H1 (cell line): ENCODE measurements around the gene MRE11. TPM values are rescaled to one million over a fixed set of nuclear protein-coding genes. Genes with fewer than 3 reads are reported as not detected.
A peak's percentile ranks its signal among the peaks of the same experiment; 100 is the strongest.

ENCODE experiments used
- CTCF ChIA-PET: fragments of 300-600 bp; sonication (Branson Sonifier 250); formaldehyde crosslinking; loops from one replicate; lab custom pipeline; 2021; ENCODE audit not compliant: partially characterized antibody; lab: Charles Lee
- POLR2A ChIA-PET: fragments of 300-600 bp; sonication (Branson Sonifier 250); formaldehyde crosslinking; loops from one replicate; lab custom pipeline; 2021; ENCODE audit warnings: inconsistent platforms; ENCODE audit not compliant: partially characterized antibody; lab: Charles Lee
- DNase-seq, 2 experiments: peaks; one replicate each; pipeline versions ENCODE4 v3.0.0 to v3.0.0-alpha.2; 2010 to 2022; ENCODE audit warnings: low spot score in 2 of 2, low read depth in 1 of 2, mixed read lengths in 1 of 2
- FAIRE-seq: peaks from 2 replicates; lab custom pipeline; 2011; peaks lifted over from hg19 to GRCh38; lab: Jason Lieb, UNC
- H2AFZ ChIP-seq: 2 replicates; pipeline ENCODE4 v1.8.1; 2012; ENCODE audit warnings: low read length, inconsistent platforms
- H2AK5ac ChIP-seq: 2 replicates; pipeline ENCODE4 v1.6.1; 2013; ENCODE audit warnings: low read depth, low read length
- H2BK120ac ChIP-seq: replicated peaks from 2 replicates; pipeline ENCODE3; 2013; ENCODE audit warnings: low read depth, low read length, inconsistent platforms
- H2BK12ac ChIP-seq: 2 replicates; pipeline ENCODE4 v1.6.1; 2013; ENCODE audit warnings: low read depth, low read length
- H2BK15ac ChIP-seq: 2 replicates; pipeline ENCODE4 v1.6.1; 2013; ENCODE audit warnings: low read length
- H2BK20ac ChIP-seq: 2 replicates; pipeline ENCODE4 v1.6.1; 2013; ENCODE audit warnings: low read length
- H2BK5ac ChIP-seq: 2 replicates; pipeline ENCODE4 v1.6.1; 2013; ENCODE audit warnings: low read depth, low read length
- H3K14ac ChIP-seq: 2 replicates; pipeline ENCODE4 v1.6.1; 2013; ENCODE audit warnings: inconsistent platforms; ENCODE audit not compliant: insufficient read length
- H3K18ac ChIP-seq: 2 replicates; pipeline ENCODE4 v1.6.1; 2013; ENCODE audit warnings: low read length; ENCODE audit errors: extremely low read depth
- H3K23ac ChIP-seq: 2 replicates; pipeline ENCODE4 v1.6.1; 2013; ENCODE audit warnings: inconsistent platforms; ENCODE audit not compliant: insufficient read length
- H3K23me2 ChIP-seq: 2 replicates; pipeline ENCODE4 v1.6.1; 2013; ENCODE audit warnings: low read depth, low read length
- H3K27ac ChIP-seq: 2 replicates; pipeline ENCODE4 v1.6.1; 2011; ENCODE audit warnings: low read depth, low read length, inconsistent platforms
- H3K27me3 ChIP-seq, 4 experiments: replicated peaks in 1 of 4; 1 replicate in 1 of 4; 2 replicates in 3 of 4; pipeline versions ENCODE4 v1.6.1 to v1.8.1; 2011 to 2013; ENCODE audit warnings: low read length in 3 of 4, mild to moderate bottlenecking in 3 of 4, inconsistent platforms in 2 of 4, mixed read lengths in 2 of 4, moderate library complexity in 1 of 4; ENCODE audit not compliant: control insufficient read depth in 3 of 4, insufficient read depth in 3 of 4; ENCODE audit errors: extremely low read depth in 1 of 4
- H3K36me3 ChIP-seq, 4 experiments: 2 replicates each; pipeline versions ENCODE4 v1.6.1 to v1.8.1; 2011 to 2013; ENCODE audit warnings: mild to moderate bottlenecking in 4 of 4, low read length in 3 of 4, moderate library complexity in 2 of 4, control low read depth in 1 of 4, inconsistent platforms in 1 of 4; ENCODE audit not compliant: insufficient read depth in 4 of 4, control insufficient read depth in 2 of 4
- H3K4ac ChIP-seq: replicated peaks from 2 replicates; pipeline ENCODE3; 2013; ENCODE audit warnings: low read length, low read depth, mixed read lengths, inconsistent platforms; ENCODE audit not compliant: insufficient read length
- H3K4me1 ChIP-seq, 4 experiments: replicated peaks in 1 of 4; 1 replicate in 1 of 4; 2 replicates in 3 of 4; pipeline versions ENCODE4 v1.6.1 to v1.8.1; 2011 to 2013; ENCODE audit warnings: low read length in 3 of 4, inconsistent platforms in 2 of 4, mixed read lengths in 1 of 4; ENCODE audit not compliant: insufficient read depth in 4 of 4, control insufficient read depth in 3 of 4
- H3K4me2 ChIP-seq, 2 experiments: 2 replicates each; pipeline versions ENCODE4 v1.6.1 to v1.8.1; 2011 to 2013; ENCODE audit warnings: low read depth in 2 of 2, low read length in 2 of 2, control low read depth in 1 of 2, inconsistent platforms in 1 of 2, mild to moderate bottlenecking in 1 of 2; ENCODE audit not compliant: insufficient read depth in 1 of 2
- H3K4me3 ChIP-seq, 4 experiments: fragments of 200-600, 300-600 bp in 1 of 4; sonication (generic), shearing (Covaris generic), sonication (Bioruptor Twin) in 1 of 4; 2 replicates each; pipeline versions ENCODE4 v1.5.1 to v1.8.1; 2011 to 2016; ENCODE audit warnings: low read length in 4 of 4, low read depth in 3 of 4, control low read depth in 2 of 4, inconsistent platforms in 2 of 4, mild to moderate bottlenecking in 2 of 4, mixed read lengths in 1 of 4, moderate library complexity in 1 of 4; ENCODE audit not compliant: insufficient read depth in 2 of 4; ENCODE audit errors: extremely low read depth in 1 of 4
- H3K56ac ChIP-seq: replicated peaks from 2 replicates; pipeline ENCODE3; 2013; ENCODE audit warnings: low read depth, mild to moderate bottlenecking, mixed read lengths, low read length, inconsistent platforms; ENCODE audit not compliant: insufficient read length
- H3K79me1 ChIP-seq: 2 replicates; pipeline ENCODE4 v1.6.1; 2013; ENCODE audit warnings: low read depth, low read length, control low read depth
- H3K79me2 ChIP-seq, 2 experiments: 2 replicates each; pipeline versions ENCODE4 v1.6.1 to v1.8.1; 2012 to 2013; ENCODE audit warnings: low read length in 2 of 2, mild to moderate bottlenecking in 2 of 2, inconsistent platforms in 1 of 2; ENCODE audit not compliant: insufficient read depth in 2 of 2, control insufficient read depth in 1 of 2
- H3K9ac ChIP-seq, 4 experiments: replicated peaks in 1 of 4; 1 replicate in 1 of 4; 2 replicates in 3 of 4; pipeline versions ENCODE4 v1.6.1 to v1.8.1; 2011 to 2013; ENCODE audit warnings: low read depth in 3 of 4, low read length in 3 of 4, control low read depth in 2 of 4, mild to moderate bottlenecking in 2 of 4, moderate library complexity in 2 of 4, inconsistent platforms in 1 of 4; ENCODE audit errors: extremely low read depth in 1 of 4
- H3K9me3 ChIP-seq, 2 experiments: 2 replicates each; pipeline versions ENCODE4 v1.6.1 to v1.8.1; 2012 to 2013; ENCODE audit warnings: mild to moderate bottlenecking in 2 of 2, moderate library complexity in 2 of 2, control low read depth in 1 of 2, inconsistent platforms in 1 of 2, low read depth in 1 of 2, low read length in 1 of 2, mixed read lengths in 1 of 2; ENCODE audit not compliant: insufficient read depth in 2 of 2
- H4K20me1 ChIP-seq, 2 experiments: replicated peaks in 1 of 2; 2 replicates each; pipeline versions ENCODE3 to v1.8.1; 2011 to 2013; ENCODE audit warnings: inconsistent platforms in 2 of 2, low read length in 2 of 2, mild to moderate bottlenecking in 1 of 2; ENCODE audit not compliant: insufficient read depth in 2 of 2, control insufficient read depth in 1 of 2
- H4K5ac ChIP-seq: 2 replicates; pipeline ENCODE4 v1.6.1; 2013; ENCODE audit warnings: low read length, low read depth, mixed read lengths, inconsistent platforms; ENCODE audit not compliant: insufficient read length
- H4K8ac ChIP-seq: 2 replicates; pipeline ENCODE4 v1.8.0; 2013; ENCODE audit warnings: mild to moderate bottlenecking, moderate library complexity, low read length, inconsistent platforms; ENCODE audit not compliant: insufficient read depth; ENCODE audit errors: extremely low read depth
- H4K91ac ChIP-seq: replicated peaks from 2 replicates; pipeline ENCODE3; 2013; ENCODE audit warnings: low read length, mixed read lengths, inconsistent platforms; ENCODE audit not compliant: insufficient read length
- CTBP2 ChIP-seq: IDR thresholded peaks from 2 replicates; pipeline ENCODE4 v1.7.0; 2011; ENCODE audit warnings: borderline replicate concordance, mild to moderate bottlenecking, moderate library complexity, mixed read lengths, low read length; ENCODE audit not compliant: insufficient read depth, insufficient read length
- GTF2F1 ChIP-seq: IDR thresholded peaks from 2 replicates; pipeline ENCODE4 v1.6.1; 2012; ENCODE audit warnings: low read depth, low read length, improper control_type of control experiment, borderline replicate concordance
- HDAC2 ChIP-seq, 2 experiments: fragments of 300-600 bp in 1 of 2; sonication (generic) in 1 of 2; IDR thresholded peaks; 2 replicates each; pipeline ENCODE4 v1.6.1; 2011 to 2012; ENCODE audit warnings: low read depth in 2 of 2, low read length in 2 of 2, mild to moderate bottlenecking in 2 of 2, moderate library complexity in 2 of 2, borderline replicate concordance in 1 of 2, inconsistent platforms in 1 of 2
- HDAC6 ChIP-seq: IDR thresholded peaks from one replicate; pipeline ENCODE4 v1.7.1; 2012; ENCODE audit warnings: low read depth, mild to moderate bottlenecking, inconsistent platforms, low read length, moderate library complexity
- JUN ChIP-seq: IDR thresholded peaks from 2 replicates; pipeline ENCODE4 v1.6.1; 2011; ENCODE audit warnings: low read depth, mild to moderate bottlenecking, improper control_type of control experiment, low read length
- POLR2AphosphoS5 ChIP-seq: IDR thresholded peaks from 2 replicates; pipeline ENCODE4 v1.6.1; 2011; ENCODE audit warnings: low read depth, low read length
- SAP30 ChIP-seq: fragments of 300-600 bp; sonication (generic); IDR thresholded peaks from 2 replicates; pipeline ENCODE4 v1.7.1; 2012; ENCODE audit warnings: low read length, moderate library complexity, mild to moderate bottlenecking, inconsistent platforms; ENCODE audit not compliant: insufficient read depth, insufficient replicate concordance
- TCF12 ChIP-seq: IDR thresholded peaks from 2 replicates; pipeline ENCODE4 v1.6.1; 2011; ENCODE audit warnings: low read depth, mild to moderate bottlenecking, low read length
- TEAD4 ChIP-seq: IDR thresholded peaks from 2 replicates; pipeline ENCODE4 v1.6.1; 2012; ENCODE audit warnings: low read depth, low read length, inconsistent platforms, mixed read lengths
- USF2 ChIP-seq: IDR thresholded peaks from 2 replicates; pipeline ENCODE4 v1.6.1; 2011; ENCODE audit warnings: low read length, improper control_type of control experiment
- WGBS, 2 experiments: shearing (Covaris generic) in 1 of 2; methylation state at CpG; one replicate each; pipeline versions ENCODE4 v1.1.6 to v1.1.7; 2013 to 2015; ENCODE audit warnings: low lambda C conversion rate in 2 of 2, mixed read lengths in 2 of 2, inconsistent platforms in 1 of 2, low coverage in 1 of 2, missing lambda C conversion rate in 1 of 2; ENCODE audit not compliant: insufficient replicate concordance in 2 of 2, insufficient coverage in 1 of 2, insufficient read length in 1 of 2; ENCODE audit errors: extremely low coverage in 1 of 2, missing lambda C conversion rate in 1 of 2; 5-methylcytosine and 5-hydroxymethylcytosine counted together
- polyA plus RNA-seq, 7 experiments: library from polyadenylated mRNA; depleted of rRNA in 3 of 7; stranded (reverse) in 5 of 7; unstranded in 2 of 7; fragments of >200 nt in 5 of 7; fragments of 200-250 nt in 2 of 7; gene quantifications; 1 replicate in 5 of 7; 2 replicates in 1 of 7; 4 replicates in 1 of 7; pipeline versions ENCODE4 v1.2.1 to v1.2.3, GENCODE V29; 2011 to 2013; ENCODE audit warnings: missing spikeins in 2 of 7, mixed read lengths in 2 of 7
- total RNA-seq: library from RNA; stranded (reverse); fragmentation: NEBNext Ultra II Directional; extraction: Animal tissue kit (Norgen Biotek cat#: 25700); gene quantifications from 2 replicates; pipeline ENCODE4 v1.2.1, GENCODE V29; 2021

Gene MRE11
- total and polyA plus RNA-seq, 2 of the 8 experiments (the other 6 are each of a cell fraction or from before 2014, with no cell fraction given): 7.2 to 43.4 TPM

- no peak overlapping the region for H2BK15ac ChIP-seq
- H3K18ac ChIP-seq: no peak overlapping the region
- CTCF ChIA-PET: interaction anchor here (1.3 to 2.9 kb wide), 4 partner anchors 15 to 507 kb away, joined by 4 to 10 read pairs (median 6); no protein-coding TSS in a partner anchor
- H2BK20ac ChIP-seq: no peak overlapping the region
- no peaks in the 10 kb centered on the region for H3K79me2 ChIP-seq
- H4K20me1 ChIP-seq: no peaks in the 10 kb centered on the region
- H3K4ac ChIP-seq: no peak overlapping the region
- H2BK120ac ChIP-seq: no peak overlapping the region
- no peak overlapping the region; a peak in 1 of 8 replicates for H3K4me3 ChIP-seq
- POLR2A ChIA-PET: interaction anchor here (1.2 kb wide), 1 partner anchor 90 kb away, joined by 3 read pairs; no protein-coding TSS in a partner anchor
- H3K27me3 ChIP-seq: peaks cover 9 to 32% (median 29%) of the 10 kb centered on the region in 4 experiments
- H4K91ac ChIP-seq: no peak overlapping the region
- H2AK5ac ChIP-seq: no peak overlapping the region
- TF ChIP-seq JUN: no peak
- no peak for TF ChIP-seq TCF12
- TF ChIP-seq GTF2F1: no peak
- no peak for TF ChIP-seq CTBP2
- TF ChIP-seq POLR2AphosphoS5: no peak
- TF ChIP-seq USF2: no peak
- TF ChIP-seq TEAD4: no peak
- TF ChIP-seq HDAC6: no peak
- TF ChIP-seq SAP30: no peak
- TF ChIP-seq HDAC2 (IDR thresholded peaks at IDR 0.05; ENCODE audit: borderline replicate concordance in 1 of 2, low read depth in 2 of 2, low read length in 2 of 2): no peak
- TF ChIP-seq, all 59 proteins: peak for 0
- H3K14ac ChIP-seq: no peak overlapping the region
- no peak overlapping the region for H2BK12ac ChIP-seq
- H3K56ac ChIP-seq: no peak overlapping the region
- H3K27ac ChIP-seq: no peak overlapping the region
- WGBS, 2 experiments: 87% methylated on average over 1 of the region's 1 CpG; no CpG with 5 or more reads in 1 of the 2 experiments
- no peak overlapping the region for H4K8ac ChIP-seq
- H3K23ac ChIP-seq: no peak overlapping the region
- no peaks in the 10 kb centered on the region for H3K9me3 ChIP-seq
- peaks cover 13% of the 10 kb centered on the region; the same call in 1 of the 2 replicates for H3K23me2 ChIP-seq
- H2AFZ ChIP-seq: no peak overlapping the region
- no peaks in the 10 kb centered on the region for H3K79me1 ChIP-seq
- FAIRE-seq: no peak
- H3K4me1 ChIP-seq: peaks cover 0 to 2% (median 0%) of the 10 kb centered on the region in 4 experiments; a peak in 2 of 7 replicates
- peak overlapping the region in 1 of 2 experiments; percentile 91; a peak in 1 of 4 replicates for H3K4me2 ChIP-seq
- H3K36me3 ChIP-seq: no peaks in the 10 kb centered on the region
- H4K5ac ChIP-seq: no peak overlapping the region
- H3K9ac ChIP-seq: no peak overlapping the region
- DNase-seq: no peak
- H2BK5ac ChIP-seq: no peak overlapping the region
Measured at GRCh38 chr11:94402355-94402754, 91.3 kb downstream of the MRE11 start.
